Stimulated activated CD4-positive, alpha-beta T cell treated with anti-CD3 and anti-CD28 coated beads, Interleukin-2, amount 100 ng/mL, for 4 hours (primary cell): ENCODE results near the gene LRRC8D.

Experiments used
- DNase-seq: peaks from one replicate; pipeline ENCODE4 v3.0.0-alpha.2; 2020; ENCODE audit warnings: low read depth

LRRC8D gene

GRCh38 chr1:89941110-89941766, 120.4 kb downstream of the LRRC8D start:
- no peak for DNase-seq

GRCh38 chr1:89942014-89942413, 121.2 kb downstream of the LRRC8D start:
- no peak for DNase-seq

GRCh38 chr1:89942825-89943658, 122.2 kb downstream of the LRRC8D start:
- DNase-seq = no peak

GRCh38 chr1:89943846-89944781, 123.3 kb downstream of the LRRC8D start:
- no peak for DNase-seq

GRCh38 chr1:89945852-89946476, 125.1 kb downstream of the LRRC8D start:
- no peak for DNase-seq

GRCh38 chr1:89946532-89946931, 125.7 kb downstream of the LRRC8D start:
- DNase-seq = no peak

- no peak for DNase-seq
Observed at GRCh38 chr1:89948722-89949345, 128.0 kb downstream of the LRRC8D start.

GRCh38 chr1:89949991-89950624, 129.3 kb downstream of the LRRC8D start:
- no peak for DNase-seq

GRCh38 chr1:89950703-89951102, 129.9 kb downstream of the LRRC8D start:
- no peak for DNase-seq

- DNase-seq = no peak
Observed at GRCh38 chr1:89951766-89952604, 131.2 kb downstream of the LRRC8D start.

GRCh38 chr1:89952605-89953130, 131.8 kb downstream of the LRRC8D start:
- no peak for DNase-seq

GRCh38 chr1:89953131-89953626, 132.3 kb downstream of the LRRC8D start:
- no peak for DNase-seq

GRCh38 chr1:89953929-89954328, 133.1 kb downstream of the LRRC8D start:
- DNase-seq = no peak

GRCh38 chr1:89954401-89954800, 133.6 kb downstream of the LRRC8D start:
- DNase-seq = no peak

- no peak for DNase-seq
Observed at GRCh38 chr1:89955311-89956205, 134.7 kb downstream of the LRRC8D start.

GRCh38 chr1:89957107-89957506, 136.3 kb downstream of the LRRC8D start:
- no peak for DNase-seq

GRCh38 chr1:89958851-89959654, 138.2 kb downstream of the LRRC8D start:
- DNase-seq = no peak

- DNase-seq = no peak
Observed at GRCh38 chr1:89959719-89960118, 138.9 kb downstream of the LRRC8D start.
